HepG2 (cell line): ENCODE data around the gene HOXD1. TPM values are rescaled to one million over a fixed set of nuclear protein-coding genes. Genes with fewer than 3 reads are reported as not detected.

Experiments used
- ATAC-seq: fragments of 200-7000 bp; cut with Tn5 transposase; 3 replicates; pipeline ENCODE4 v1.9.1; 2020; ENCODE audit warnings: mild to moderate bottlenecking, moderate library complexity
- BruUV-seq: library from RNA; stranded (reverse); fragments of 400-500 nt; replicated peaks from 2 replicates; lab custom pipeline; 2021; lab: Mats Ljungman, UMichigan
- CTCF ChIA-PET: fragments of 300-600 bp; formaldehyde crosslinking; extraction: SDS; loops from one replicate; lab custom pipeline; 2021; ENCODE audit warnings: low total read pairs, inconsistent platforms, low intra/inter-chr PET ratio; lab: Yijun Ruan, JAX
- POLR2A ChIA-PET: fragments of 350-600 bp; sonication (Branson Sonifier 250); formaldehyde crosslinking; loops from one replicate; lab custom pipeline; 2020; ENCODE audit warnings: antibody characterized with exemption, inconsistent platforms; lab: Yijun Ruan, JAX
- DNase-seq: peaks from one replicate; pipeline ENCODE4 v3.0.0-alpha.2; 2015; ENCODE audit warnings: low spot score
- FAIRE-seq: peaks from 3 replicates; lab custom pipeline; 2011; peaks lifted over from hg19 to GRCh38; lab: Jason Lieb, UNC
- H2AFZ ChIP-seq: one replicate; pipeline ENCODE4 v1.6.1; 2011; ENCODE audit warnings: low read length, inconsistent platforms
- H3K27ac ChIP-seq: fragments of 300-600 bp; 3 replicates; pipeline ENCODE4 v1.8.0; 2011; ENCODE audit warnings: mixed run types, mild to moderate bottlenecking, mixed read lengths, low read length, inconsistent platforms; ENCODE audit not compliant: insufficient read depth; ENCODE audit errors: extremely low read length
- H3K27me3 ChIP-seq, 2 experiments: fragments of 200-600 bp in 1 of 2; 2 replicates in 1 of 2; 3 replicates in 1 of 2; pipeline versions ENCODE4 v1.6.0 to v1.8.0; 2011; ENCODE audit warnings: low read length in 2 of 2, mild to moderate bottlenecking in 2 of 2, moderate library complexity in 2 of 2, inconsistent platforms in 1 of 2; ENCODE audit not compliant: insufficient read depth in 2 of 2, control insufficient read depth in 1 of 2
- H3K36me3 ChIP-seq, 2 experiments: fragments of 200-600 bp in 1 of 2; replicated peaks in 1 of 2; 2 replicates in 1 of 2; 3 replicates in 1 of 2; pipeline versions ENCODE4 v1.5.1 to v1.8.0; 2011; ENCODE audit warnings: low read length in 2 of 2, inconsistent platforms in 1 of 2; ENCODE audit not compliant: insufficient read depth in 2 of 2, control insufficient read depth in 1 of 2
- H3K4me1 ChIP-seq: 2 replicates; pipeline ENCODE4 v1.5.1; 2012; ENCODE audit warnings: low read length, inconsistent platforms; ENCODE audit not compliant: insufficient read depth
- H3K4me2 ChIP-seq: 2 replicates; pipeline ENCODE4 v1.6.0; 2011; ENCODE audit warnings: low read depth, low read length, inconsistent platforms
- H3K4me3 ChIP-seq, 3 experiments: fragments of 200-600 bp in 1 of 3; sonication (generic), shearing (Covaris generic) in 1 of 3; replicated peaks in 1 of 3; 2 replicates each; pipeline ENCODE4 v1.5.1; 2011 to 2016; ENCODE audit warnings: low read length in 3 of 3, inconsistent platforms in 2 of 3, low read depth in 2 of 3, mild to moderate bottlenecking in 2 of 3, control low read depth in 1 of 3, mixed read lengths in 1 of 3; ENCODE audit not compliant: insufficient read depth in 1 of 3
- H3K79me2 ChIP-seq: one replicate; pipeline ENCODE4 v1.6.1; 2011; ENCODE audit warnings: low read length, inconsistent platforms; ENCODE audit not compliant: insufficient read depth
- H3K9ac ChIP-seq: 2 replicates; pipeline ENCODE4 v1.6.0; 2011; ENCODE audit warnings: mild to moderate bottlenecking, low read depth, low read length, inconsistent platforms; ENCODE audit not compliant: insufficient read depth
- H3K9me3 ChIP-seq: 2 replicates; pipeline ENCODE4 v1.5.1; 2012; ENCODE audit warnings: mild to moderate bottlenecking, low read length
- H4K20me1 ChIP-seq: 2 replicates; pipeline ENCODE4 v1.6.0; 2011; ENCODE audit warnings: inconsistent platforms, mild to moderate bottlenecking, low read length, moderate library complexity; ENCODE audit not compliant: insufficient read depth
- EP300 ChIP-seq, 3 experiments: sonication (generic) in 1 of 3; formaldehyde crosslinking in 1 of 3; IDR thresholded peaks; 2 replicates each; pipeline versions ENCODE4 v1.5.1 to v1.6.1; 2011 to 2020; ENCODE audit warnings: low read depth in 2 of 3, low read length in 2 of 3, borderline replicate concordance in 1 of 3, improper control_type of control experiment in 1 of 3, mild to moderate bottlenecking in 1 of 3, missing genetic modification reagents in 1 of 3, moderate library complexity in 1 of 3
- HIC2 ChIP-seq: sonication (generic); formaldehyde crosslinking; IDR thresholded peaks from 2 replicates; pipeline ENCODE4 v1.9.0; 2022; ENCODE audit warnings: low read depth, missing genetic modification reagents
- NCOA1 ChIP-seq: sonication (generic); formaldehyde crosslinking; IDR thresholded peaks from 2 replicates; pipeline ENCODE4 v1.9.0; 2021; ENCODE audit warnings: missing genetic modification reagents
- ZNF549 ChIP-seq: sonication (generic); formaldehyde crosslinking; IDR thresholded peaks from 2 replicates; pipeline ENCODE4 v1.5.0; 2020; ENCODE audit warnings: missing genetic modification reagents
- ZNF562 ChIP-seq: sonication (generic); formaldehyde crosslinking; IDR thresholded peaks from 2 replicates; pipeline ENCODE4 v1.8.0; 2022; ENCODE audit warnings: missing genetic modification reagents, borderline replicate concordance
- ZNF776 ChIP-seq: sonication (generic); formaldehyde crosslinking; IDR thresholded peaks from 2 replicates; pipeline ENCODE4 v1.4.0; 2020; ENCODE audit warnings: mild to moderate bottlenecking, missing genetic modification reagents
- ZNF781 ChIP-seq: sonication (generic); formaldehyde crosslinking; IDR thresholded peaks from 2 replicates; pipeline ENCODE4 v1.5.1; 2020; ENCODE audit warnings: borderline replicate concordance, mild to moderate bottlenecking, missing genetic modification reagents; ENCODE audit errors: not compliant biosample characterization
- WGBS: methylation state at CpG from one replicate; pipeline ENCODE4 v1.1.6; 2017; ENCODE audit warnings: low lambda C conversion rate; 5-methylcytosine and 5-hydroxymethylcytosine counted together
- in situ Hi-C: cut with HindIII; loops from 2 replicates; pipeline ENCODE4 v1.10.0; 2017; ENCODE audit warnings: low pct_unique_long_range_greater_than_20kb; ENCODE audit not compliant: extremely low pct_ligation_motif_present
- intact Hi-C: fragments of 100-400 bp; cut with micrococcal nuclease; formaldehyde crosslinking; loops from one replicate; pipeline ENCODE4 v1.10.0; 2022; ENCODE audit not compliant: unreplicated experiment
- polyA plus RNA-seq, 8 experiments: library from polyadenylated mRNA; depleted of rRNA in 3 of 8; stranded (reverse) in 7 of 8; unstranded in 1 of 8; fragments of >200 nt; fragmentation: Illumina TruSeq in 4 of 8; extraction: Trizol in 4 of 8; gene quantifications; 2 replicates each; pipeline versions ENCODE4 v1.2.1 to v1.2.3, GENCODE V29; 2011 to 2016; ENCODE audit warnings: low read depth in 4 of 8, missing spikeins in 1 of 8, mixed read lengths in 1 of 8; ENCODE audit not compliant: insufficient read depth in 1 of 8
- total RNA-seq, 5 experiments: library from RNA; depleted of rRNA; stranded (reverse); fragments of >200 nt; fragmentation: Illumina TruSeq; extraction: Trizol; gene quantifications; 2 replicates each; pipeline ENCODE4 v1.2.3, GENCODE V29; 2016; ENCODE audit warnings: low read depth in 1 of 5
- TF ChIP-seq, protein P1 (sequence below): IDR thresholded peaks from 2 replicates; pipeline ENCODE4 v1.6.1; 2016
- TF ChIP-seq, protein P2 (sequence below): sonication (generic); formaldehyde crosslinking; IDR thresholded peaks from 2 replicates; pipeline ENCODE4 v1.5.0; 2020; ENCODE audit warnings: missing genetic modification reagents

HOXD1 gene
- total and polyA plus RNA-seq, 2 of the 13 experiments (the other 11 are each of a cell fraction or from before 2014, with no cell fraction given), result 10.0 to 22.3 TPM

- POLR2A ChIA-PET, result no interaction called here
- H3K4me2 ChIP-seq, result no peak overlapping the region
- in situ Hi-C loops (no loop called here), intact Hi-C loops (no loop called here)
- H3K27me3 ChIP-seq, result peaks cover 16 to 94% of the 10 kb centered on the region in 2 experiments
- no peak overlapping the region for H2AFZ ChIP-seq
- no peak for ATAC-seq
- 5% methylated on average over 6 of the region's 6 CpGs for WGBS
- H3K79me2 ChIP-seq, result no peaks in the 10 kb centered on the region
- no TSS peak for BruUV-seq
- TF ChIP-seq ZNF562 (no peak), HIC2 (CRISPR knock-in tag) (no peak), ZNF549 (CRISPR knock-in tag) (no peak), ZNF776 (no peak), NCOA1 (no peak), ZNF781 (no peak), EP300 (IDR thresholded peaks at IDR 0.05; ENCODE audit: low read depth in 2 of 2, low read length in 2 of 2) (no peak), EP300 (CRISPR knock-in tag; IDR thresholded peaks at IDR 0.05; ENCODE audit: borderline replicate concordance) (no peak)
- TF ChIP-seq, protein P1, sequence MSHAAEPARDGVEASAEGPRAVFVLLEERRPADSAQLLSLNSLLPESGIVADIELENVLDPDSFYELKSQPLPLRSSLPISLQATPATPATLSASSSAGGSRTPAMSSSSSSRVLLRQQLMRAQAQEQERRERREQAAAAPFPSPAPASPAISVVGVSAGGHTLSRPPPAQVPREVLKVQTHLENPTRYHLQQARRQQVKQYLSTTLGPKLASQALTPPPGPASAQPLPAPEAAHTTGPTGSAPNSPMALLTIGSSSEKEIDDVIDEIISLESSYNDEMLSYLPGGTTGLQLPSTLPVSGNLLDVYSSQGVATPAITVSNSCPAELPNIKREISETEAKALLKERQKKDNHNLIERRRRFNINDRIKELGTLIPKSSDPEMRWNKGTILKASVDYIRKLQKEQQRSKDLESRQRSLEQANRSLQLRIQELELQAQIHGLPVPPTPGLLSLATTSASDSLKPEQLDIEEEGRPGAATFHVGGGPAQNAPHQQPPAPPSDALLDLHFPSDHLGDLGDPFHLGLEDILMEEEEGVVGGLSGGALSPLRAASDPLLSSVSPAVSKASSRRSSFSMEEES (CRISPR knock-in tag), result no peak
- TF ChIP-seq, protein P2, sequence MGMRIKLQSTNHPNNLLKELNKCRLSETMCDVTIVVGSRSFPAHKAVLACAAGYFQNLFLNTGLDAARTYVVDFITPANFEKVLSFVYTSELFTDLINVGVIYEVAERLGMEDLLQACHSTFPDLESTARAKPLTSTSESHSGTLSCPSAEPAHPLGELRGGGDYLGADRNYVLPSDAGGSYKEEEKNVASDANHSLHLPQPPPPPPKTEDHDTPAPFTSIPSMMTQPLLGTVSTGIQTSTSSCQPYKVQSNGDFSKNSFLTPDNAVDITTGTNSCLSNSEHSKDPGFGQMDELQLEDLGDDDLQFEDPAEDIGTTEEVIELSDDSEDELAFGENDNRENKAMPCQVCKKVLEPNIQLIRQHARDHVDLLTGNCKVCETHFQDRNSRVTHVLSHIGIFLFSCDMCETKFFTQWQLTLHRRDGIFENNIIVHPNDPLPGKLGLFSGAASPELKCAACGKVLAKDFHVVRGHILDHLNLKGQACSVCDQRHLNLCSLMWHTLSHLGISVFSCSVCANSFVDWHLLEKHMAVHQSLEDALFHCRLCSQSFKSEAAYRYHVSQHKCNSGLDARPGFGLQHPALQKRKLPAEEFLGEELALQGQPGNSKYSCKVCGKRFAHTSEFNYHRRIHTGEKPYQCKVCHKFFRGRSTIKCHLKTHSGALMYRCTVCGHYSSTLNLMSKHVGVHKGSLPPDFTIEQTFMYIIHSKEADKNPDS (CRISPR knock-in tag), result no peak
- FAIRE-seq, result no peak
- CTCF ChIA-PET, result no interaction called here
- H3K4me1 ChIP-seq, result peaks cover 22% of the 10 kb centered on the region
- no peak for DNase-seq
- no peak overlapping the region for H3K27ac ChIP-seq
- H3K9ac ChIP-seq, result no peak overlapping the region
- H4K20me1 ChIP-seq, result no peaks in the 10 kb centered on the region
- H3K9me3 ChIP-seq, result no peaks in the 10 kb centered on the region
- no peak overlapping the region for H3K4me3 ChIP-seq
- H3K36me3 ChIP-seq, result no peaks in the 10 kb centered on the region
These were observed 42.4 kb upstream of the HOXD1 start for GRCh38 chr2:176146101-176146500.
